Endodermal cell (in vitro differentiated cells): Measurements from ENCODE around the gene ZNF223. TPM values are rescaled to one million over a fixed set of nuclear protein-coding genes. Genes with fewer than 3 reads are reported as not detected.

Source experiments
- DNase-seq: peaks from one replicate; pipeline ENCODE4 v3.0.0-alpha.2; 2017
- H3K27ac ChIP-seq: 2 replicates; pipeline ENCODE4 v1.5.1; 2013; ENCODE audit warnings: mild to moderate bottlenecking, low read depth, low read length, moderate library complexity
- H3K27me3 ChIP-seq: 2 replicates; pipeline ENCODE4 v1.6.1; 2013; ENCODE audit warnings: mild to moderate bottlenecking, low read length, moderate library complexity; ENCODE audit not compliant: insufficient read depth, control insufficient read depth, poor library complexity, severe bottlenecking
- H3K36me3 ChIP-seq: 2 replicates; pipeline ENCODE4 v1.7.0; 2013; ENCODE audit warnings: mild to moderate bottlenecking, low read length, moderate library complexity; ENCODE audit not compliant: control insufficient read depth, insufficient read depth
- H3K4me1 ChIP-seq: one replicate; pipeline ENCODE4 v1.7.0; 2013; ENCODE audit warnings: low read length; ENCODE audit not compliant: control insufficient read depth, insufficient read depth
- H3K4me3 ChIP-seq: 2 replicates; pipeline ENCODE4 v1.5.1; 2013; ENCODE audit warnings: mild to moderate bottlenecking, low read length, moderate library complexity
- H3K9ac ChIP-seq: 2 replicates; pipeline ENCODE4 v1.6.1; 2013; ENCODE audit warnings: mild to moderate bottlenecking, low read length, moderate library complexity; ENCODE audit not compliant: poor library complexity, severe bottlenecking; ENCODE audit errors: extremely low read depth
- H3K9me3 ChIP-seq: 2 replicates; pipeline ENCODE4 v1.6.1; 2013; ENCODE audit warnings: mild to moderate bottlenecking, low read length, moderate library complexity; ENCODE audit not compliant: control insufficient read depth
- H3K27ac Mint-ChIP-seq: 2 replicates; pipeline ENCODE4 v1.8.0; 2020; ENCODE audit warnings: mixed read lengths
- H3K27me3 Mint-ChIP-seq: 2 replicates; pipeline ENCODE4 v1.8.0; 2021; ENCODE audit warnings: mild to moderate bottlenecking, mixed read lengths; ENCODE audit not compliant: insufficient read depth
- H3K36me3 Mint-ChIP-seq: 2 replicates; pipeline ENCODE4 v1.8.0; 2020; ENCODE audit warnings: low read depth, mixed read lengths
- H3K4me1 Mint-ChIP-seq: 2 replicates; pipeline ENCODE4 v1.8.0; 2020; ENCODE audit warnings: mixed read lengths
- H3K4me3 Mint-ChIP-seq: 2 replicates; pipeline ENCODE4 v1.8.0; 2020; ENCODE audit warnings: mild to moderate bottlenecking, moderate library complexity, mixed read lengths
- H3K9me3 Mint-ChIP-seq: 2 replicates; pipeline ENCODE4 v1.8.0; 2020; ENCODE audit warnings: mild to moderate bottlenecking, mixed read lengths
- CTCF ChIP-seq: fragments of 200-600 bp; sonication (generic); conservative IDR thresholded peaks from 2 replicates; pipeline ENCODE4 v1.5.0; 2021; ENCODE audit warnings: antibody characterized with exemption, mild to moderate bottlenecking
- WGBS, 2 experiments: methylation state at CpG; one replicate each; pipeline versions ENCODE4 v1.1.5 to v1.1.7; 2013; ENCODE audit warnings: missing lambda C conversion rate in 2 of 2, mixed read lengths in 1 of 2; ENCODE audit not compliant: insufficient coverage in 1 of 2, insufficient read length in 1 of 2; 5-methylcytosine and 5-hydroxymethylcytosine counted together
- total RNA-seq, 2 donors: library from RNA; stranded (reverse); fragmentation: NEBNext Ultra II Directional in 1 of 2; extraction: Animal tissue kit (Norgen Biotek cat#: 25700) in 1 of 2; gene quantifications; 2 replicates in 1 of 2; 3 replicates in 1 of 2; pipeline ENCODE4 v1.2.1, GENCODE V29; 2021

The ZNF223 gene
- total RNA-seq, 2 donors from 2014 or later, result 9.3 TPM

- Histone ChIP-seq H3K4me3 (peak overlapping the region; percentile 47), H3K36me3 (peaks cover 67% of the 10 kb centered on the region), H3K27ac (no peak overlapping the region), H3K4me1 (no peaks in the 10 kb centered on the region), H3K27me3 (no peaks in the 10 kb centered on the region), H3K9me3 (peaks cover 42% of the 10 kb centered on the region), H3K9ac (no peak overlapping the region)
- Mint-ChIP-seq H3K4me3 (no peak overlapping the region), H3K27ac (no peak overlapping the region), H3K9me3 (peaks cover 48% of the 10 kb centered on the region), H3K4me1 (no peaks in the 10 kb centered on the region), H3K27me3 (peaks cover 4% of the 10 kb centered on the region), H3K36me3 (peaks cover 74% of the 10 kb centered on the region)
- no peak for TF ChIP-seq CTCF
- WGBS, 2 experiments, result 64 to 100% methylated on average over 1 to 3 of the region's 3 CpGs
- no peak for DNase-seq
These were observed 14.5 kb downstream of the ZNF223 start for GRCh38 chr19:44066305-44066704.

GRCh38 chr19:44069415-44069814, 17.6 kb downstream of the ZNF223 start:
- DNase-seq, result no peak
- H3K9me3 ChIP-seq, result peaks cover 41% of the 10 kb centered on the region
- H3K36me3 ChIP-seq, result peaks cover 37% of the 10 kb centered on the region
- peaks cover 15% of the 10 kb centered on the region for H3K27me3 Mint-ChIP-seq
- no peak overlapping the region for H3K4me3 ChIP-seq
- 92% methylated on average over 1 of the region's 1 CpG; no CpG with 5 or more reads in 1 of the 2 experiments for WGBS, 2 experiments
- no peak overlapping the region for H3K27ac Mint-ChIP-seq
- no peak overlapping the region for H3K27ac ChIP-seq
- H3K9me3 Mint-ChIP-seq, result peaks cover 52% of the 10 kb centered on the region
- H3K4me1 ChIP-seq, result no peaks in the 10 kb centered on the region
- no peaks in the 10 kb centered on the region for H3K4me1 Mint-ChIP-seq
- peaks cover 43% of the 10 kb centered on the region for H3K36me3 Mint-ChIP-seq
- no peaks in the 10 kb centered on the region for H3K27me3 ChIP-seq
- no peak for TF ChIP-seq CTCF
- H3K4me3 Mint-ChIP-seq, result no peak overlapping the region
- H3K9ac ChIP-seq, result no peak overlapping the region

- Histone ChIP-seq H3K27me3 (no peaks in the 10 kb centered on the region), H3K36me3 (peaks cover 12% of the 10 kb centered on the region), H3K27ac (no peak within 1 kb of the TSS), H3K9me3 (peaks cover 19% of the 10 kb centered on the region), H3K4me1 (no peaks in the 10 kb centered on the region), H3K4me3 (peak within 1 kb of the TSS; percentile 88), H3K9ac (peak within 1 kb of the TSS; percentile 35)
- Mint-ChIP-seq H3K36me3 (peaks cover 23% of the 10 kb centered on the region), H3K27me3 (peaks cover 15% of the 10 kb centered on the region), H3K9me3 (peaks cover 28% of the 10 kb centered on the region), H3K27ac (peak within 1 kb of the TSS; percentile 82), H3K4me1 (no peaks in the 10 kb centered on the region), H3K4me3 (peak within 1 kb of the TSS; percentile 80)
- peak; percentile 96 for DNase-seq
- no peak for TF ChIP-seq CTCF
- 1 to 5% methylated on average over 20 to 40 of the region's 40 CpGs for WGBS, 2 experiments
These were observed 20.1 kb downstream of the ZNF223 start, which contains the start of gene ZNF284 for GRCh38 chr19:44071824-44072542. TSS of gene ZNF284 (plus strand) at chr19:44072159. CDS start at chr19:44076390, 4,231 bp downstream.
